Effector CD4-positive, alpha-beta T cell (primary cell): ENCODE measurements around the gene SPEF2.
A peak's percentile ranks its signal among the peaks of the same experiment; 100 is the strongest.

Experiments used
- DNase-seq: peaks from one replicate; pipeline ENCODE4 v3.0.0-alpha.2; 2020

SPEF2 gene

DNA sequence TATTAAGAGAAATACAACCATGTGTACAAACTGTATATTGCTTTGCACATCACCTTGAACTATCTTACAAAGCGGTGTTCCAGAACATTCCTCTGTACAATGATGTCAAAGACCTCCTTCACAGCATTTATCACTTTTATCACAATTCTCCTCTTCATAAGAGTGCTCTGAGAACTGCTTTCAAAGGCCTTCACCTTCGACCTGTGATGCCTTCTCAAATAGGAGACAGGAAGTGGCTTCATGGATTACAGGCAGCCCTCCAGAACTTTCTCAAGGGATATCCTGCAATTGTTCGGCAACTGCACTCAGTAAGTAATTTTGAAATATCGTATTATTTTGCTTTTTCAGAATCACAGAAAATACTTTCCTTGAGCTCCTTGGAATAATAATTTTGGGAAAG lies 171.1 kb downstream of the SPEF2 start:
- DNase-seq, result no peak

DNA sequence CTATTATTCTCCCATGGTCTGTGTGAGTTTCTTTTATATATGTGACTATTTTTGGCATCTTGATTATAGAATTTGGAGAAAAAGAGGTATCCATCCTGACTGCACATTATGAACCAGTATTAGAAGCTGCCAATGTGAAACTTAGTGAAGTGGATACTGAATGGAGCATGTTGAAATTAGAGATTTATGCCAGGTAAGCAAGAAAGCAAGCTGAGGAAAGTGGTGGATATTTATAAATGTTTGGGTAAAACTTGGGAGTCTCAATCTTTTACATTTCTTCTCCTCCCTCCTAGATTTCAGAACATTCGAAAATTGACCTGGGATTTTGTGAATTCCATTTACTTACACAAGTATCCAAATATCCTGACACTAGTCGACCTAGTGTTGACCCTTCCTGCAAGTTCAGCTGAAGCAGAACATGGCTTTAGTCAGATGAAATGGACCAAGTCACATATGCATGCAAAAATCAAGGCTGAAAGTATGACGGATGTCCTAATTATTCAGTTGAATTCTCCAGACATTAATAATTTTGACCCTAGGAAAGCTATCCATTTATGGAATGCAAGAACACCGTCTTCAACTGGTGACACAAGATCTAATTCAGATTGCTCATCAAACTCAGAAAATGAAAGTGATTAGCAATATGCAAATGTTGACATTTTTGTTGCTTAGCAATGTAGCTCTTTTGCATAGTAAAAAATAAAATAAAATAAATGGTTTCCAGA lies 172.2 kb downstream of the SPEF2 start:
- DNase-seq, result no peak

DNA sequence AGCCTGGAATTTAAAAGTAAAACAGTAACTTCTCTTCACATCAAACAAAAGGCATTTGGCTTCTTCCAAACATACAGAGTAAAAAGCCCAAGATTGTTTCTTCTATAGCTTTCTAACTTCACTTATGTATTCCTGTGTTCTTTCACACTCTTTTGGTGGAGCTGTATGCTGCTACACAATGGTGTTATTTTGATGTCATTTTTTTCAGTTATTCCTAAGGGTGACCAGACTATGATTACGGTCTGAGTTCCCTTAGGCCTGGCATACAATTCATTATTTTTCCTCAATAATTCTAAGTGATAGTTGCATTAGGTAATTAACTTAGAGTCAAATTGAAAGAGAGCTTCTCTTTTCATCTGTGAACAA lies 172.8 kb downstream of the SPEF2 start:
- no peak for DNase-seq

DNA sequence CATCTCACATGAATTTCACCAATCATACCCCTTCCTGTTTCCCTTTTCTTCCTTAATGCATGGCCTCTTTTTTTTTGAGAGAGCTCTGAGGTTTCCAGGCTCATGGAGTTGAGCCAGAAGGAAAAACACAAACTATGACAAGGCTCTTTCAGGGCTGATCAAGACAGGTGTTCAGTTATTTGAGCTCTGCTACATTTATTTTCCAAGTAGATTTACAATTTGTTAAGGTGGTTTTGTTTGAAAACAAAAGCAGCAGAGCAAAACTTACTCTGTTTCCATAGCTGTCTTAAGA lies 176.6 kb downstream of the SPEF2 start:
- DNase-seq, result no peak

DNA sequence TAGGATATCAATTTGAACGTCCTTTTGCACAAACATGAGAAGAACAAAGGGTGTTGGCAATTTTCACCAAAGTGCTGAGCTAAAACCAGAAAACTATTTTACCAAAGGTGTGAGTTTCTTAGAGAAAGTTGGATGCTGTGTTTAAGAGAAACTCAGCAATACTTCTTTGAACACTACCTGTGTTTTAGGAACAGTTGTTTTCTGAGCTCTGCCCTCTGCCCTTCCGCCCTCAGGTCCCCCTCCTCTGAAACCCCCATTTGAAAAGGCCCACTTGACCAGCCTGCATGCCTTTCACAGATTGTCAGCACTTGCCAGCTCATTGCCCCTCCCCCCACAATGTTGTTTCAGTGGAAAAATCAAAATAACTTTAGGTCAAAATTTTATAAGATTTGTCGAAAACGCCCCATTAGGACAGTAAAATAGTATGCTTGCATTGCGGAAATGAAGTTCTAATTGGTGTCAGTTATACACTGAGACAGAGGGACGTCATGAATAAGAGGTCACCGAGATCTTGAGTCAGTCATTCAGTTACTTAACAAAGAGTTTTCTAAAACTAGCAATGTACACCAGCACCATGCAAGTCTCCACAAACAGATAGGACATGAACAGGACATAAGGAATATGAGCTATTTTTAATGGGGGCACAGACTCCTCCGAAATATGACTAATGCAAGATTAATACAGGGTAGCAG lies 177.2 kb downstream of the SPEF2 start:
- DNase-seq, result no peak

DNA sequence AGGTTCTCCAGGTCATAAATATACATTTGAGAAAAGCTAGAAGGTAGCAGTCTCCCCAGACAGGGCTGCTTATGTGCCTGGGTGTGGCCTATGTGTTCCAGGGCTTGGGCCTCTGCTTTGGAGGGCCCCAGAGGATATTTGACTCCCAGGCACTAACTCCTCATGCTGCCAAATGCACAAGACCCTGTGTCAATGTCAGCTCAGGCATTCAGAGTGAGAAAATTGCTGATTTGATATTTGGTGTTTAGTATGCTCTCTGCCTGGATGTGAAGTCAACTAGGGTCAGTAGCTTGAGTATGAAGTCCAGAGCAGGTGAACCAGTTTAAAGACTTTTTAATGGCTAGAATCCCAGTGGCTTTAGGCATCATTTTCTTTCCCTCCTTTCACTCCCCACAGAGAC lies 181.5 kb downstream of the SPEF2 start:
- no peak for DNase-seq

DNA sequence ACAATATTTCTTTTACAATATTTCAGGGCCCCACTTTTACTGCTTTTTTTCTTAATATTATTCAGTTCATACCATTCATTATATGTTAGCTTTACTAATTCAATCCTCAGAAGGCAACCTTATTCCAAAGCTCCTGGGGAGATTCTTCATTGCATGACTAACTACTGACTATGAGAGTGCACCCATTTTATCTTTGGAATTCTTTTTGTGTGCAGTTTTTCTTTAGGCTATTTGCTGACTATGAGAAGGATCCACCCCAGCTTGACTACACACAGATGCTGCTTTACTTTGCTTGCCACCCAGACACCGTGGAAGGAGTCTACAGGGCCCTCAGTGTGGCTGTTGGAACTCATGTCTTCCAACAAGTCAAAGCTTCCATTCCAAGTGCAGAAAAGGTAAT lies 182.1 kb downstream of the SPEF2 start:
- no peak for DNase-seq

DNA sequence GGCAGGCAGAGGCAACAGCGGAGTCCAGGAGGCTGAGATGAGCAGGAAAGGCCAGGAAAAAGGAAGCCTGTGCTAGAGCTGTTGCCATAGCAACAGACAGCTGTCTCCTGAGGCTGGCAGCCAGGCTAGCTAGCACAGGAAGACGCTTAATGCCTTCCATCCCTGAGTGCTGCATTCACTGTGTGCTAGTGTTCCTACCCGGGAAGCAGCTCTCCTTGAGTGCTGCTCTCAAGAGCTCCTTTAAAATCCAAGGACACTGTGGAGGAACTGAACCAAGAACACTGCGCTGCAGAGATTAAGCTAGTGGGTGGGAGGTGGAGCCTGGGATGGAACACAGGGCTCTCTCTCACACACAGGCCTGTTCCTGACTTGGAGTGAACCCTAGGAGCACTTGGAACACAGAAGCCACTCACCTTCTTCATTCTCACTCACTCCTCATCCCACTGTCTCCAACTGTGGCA lies 185.6 kb downstream of the SPEF2 start:
- DNase-seq, result no peak

DNA sequence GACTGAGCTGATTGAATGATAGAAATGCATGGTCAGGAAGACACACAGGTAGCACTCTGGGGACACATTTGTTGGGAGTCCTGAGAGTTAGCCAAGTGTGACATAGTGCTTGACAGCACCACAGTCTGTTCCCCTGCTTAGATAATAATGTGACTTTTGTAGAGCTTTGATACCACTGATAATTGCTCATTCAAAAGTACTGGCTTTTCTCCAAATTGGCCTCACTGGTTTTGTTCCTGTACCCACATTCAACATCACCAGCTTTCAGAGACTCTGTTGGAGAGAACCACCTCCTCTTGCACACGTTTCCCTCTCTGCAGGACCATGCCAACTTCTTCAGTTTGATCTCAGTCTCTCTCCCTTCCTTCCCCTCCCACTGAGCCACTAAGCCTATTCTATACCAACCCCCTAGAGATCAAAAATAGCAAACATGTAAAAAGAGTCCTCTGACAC lies 186.6 kb downstream of the SPEF2 start:
- DNase-seq, result no peak

DNA sequence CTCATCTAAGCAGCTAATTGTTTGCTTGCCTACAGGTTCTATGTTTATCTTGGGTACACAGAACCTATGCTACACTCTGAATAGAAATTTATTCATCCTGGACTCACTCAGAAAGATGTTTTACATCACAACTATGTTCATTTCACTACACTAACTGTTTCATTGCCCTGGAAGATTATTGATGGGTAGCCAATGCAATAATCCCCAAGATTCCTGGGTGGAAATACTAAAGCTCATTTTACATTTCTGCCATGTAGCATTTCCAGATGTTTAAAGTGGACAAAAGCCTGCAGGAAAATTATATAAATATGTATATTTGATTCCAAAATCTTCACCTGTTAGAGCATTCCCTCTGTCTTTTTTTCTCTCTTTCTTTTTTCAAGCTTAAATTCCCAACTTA lies 187.2 kb downstream of the SPEF2 start:
- no peak for DNase-seq

DNA sequence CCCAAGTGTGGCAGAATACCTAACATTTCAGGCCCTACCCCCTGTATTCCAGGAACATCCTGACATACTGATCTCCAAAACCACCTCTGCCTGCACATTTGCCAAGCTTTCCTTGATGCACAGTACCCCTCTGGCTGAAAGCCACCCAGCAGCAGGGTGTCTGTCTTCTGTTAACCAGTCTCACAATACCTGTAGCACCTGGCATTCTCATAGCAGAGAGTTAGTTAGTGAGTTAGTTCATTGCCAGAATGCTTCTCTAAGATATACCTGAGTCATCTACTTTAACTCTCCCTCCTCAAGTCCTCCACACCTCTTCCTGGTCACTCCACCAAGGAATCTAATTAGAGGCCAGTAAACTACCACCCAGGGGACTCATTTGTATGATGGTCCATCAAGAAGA lies 192.9 kb downstream of the SPEF2 start:
- DNase-seq, result no peak

DNA sequence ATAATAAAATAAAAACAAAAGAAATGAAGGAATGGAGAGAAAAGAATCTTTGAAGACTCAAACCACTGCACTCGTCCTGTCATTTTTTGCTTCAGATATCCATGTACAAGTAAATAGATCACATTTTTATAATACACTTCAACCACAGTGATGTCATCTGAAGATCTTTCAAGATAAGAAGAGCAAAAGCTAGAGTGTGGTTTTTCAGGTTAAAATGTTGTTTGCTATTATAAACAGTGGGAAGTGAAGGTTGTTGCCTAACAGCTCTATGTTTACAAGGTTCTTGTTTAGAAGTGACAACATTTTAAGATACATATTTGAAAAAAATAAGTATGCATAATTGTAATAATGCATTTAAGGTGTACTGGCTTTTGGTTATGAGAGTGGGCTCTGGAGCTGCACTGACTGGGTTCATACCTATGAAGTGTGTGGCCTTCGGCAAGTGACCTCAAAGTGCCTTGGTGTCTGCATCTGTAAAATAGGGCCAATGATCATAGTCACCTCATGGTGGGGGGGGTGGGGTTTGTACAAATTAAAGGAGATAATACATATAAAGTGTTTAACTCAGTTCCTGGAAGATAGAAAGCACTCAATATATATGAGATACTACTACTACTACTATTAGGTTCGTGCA lies 193.6 kb downstream of the SPEF2 start:
- peak; percentile 25 for DNase-seq

DNA sequence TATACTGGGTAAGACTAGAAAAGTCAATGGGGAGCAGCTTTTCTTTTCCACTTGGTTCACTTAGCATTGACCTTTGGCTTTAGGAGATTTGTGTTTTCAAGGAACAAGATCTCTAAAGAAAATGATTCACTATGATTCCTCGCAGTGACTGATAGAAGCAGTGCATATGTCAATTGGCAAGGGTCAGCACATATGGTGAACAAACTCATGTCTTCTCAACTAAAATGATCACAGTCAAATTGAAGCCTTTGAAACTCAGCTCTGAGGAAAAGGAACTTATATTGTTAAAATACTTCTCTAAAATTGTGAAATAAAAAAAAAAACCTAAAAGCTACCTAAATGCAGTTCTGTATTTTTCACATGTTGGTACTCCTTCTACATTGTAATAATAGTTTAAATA lies 195.9 kb downstream of the SPEF2 start:
- DNase-seq, result no peak

DNA sequence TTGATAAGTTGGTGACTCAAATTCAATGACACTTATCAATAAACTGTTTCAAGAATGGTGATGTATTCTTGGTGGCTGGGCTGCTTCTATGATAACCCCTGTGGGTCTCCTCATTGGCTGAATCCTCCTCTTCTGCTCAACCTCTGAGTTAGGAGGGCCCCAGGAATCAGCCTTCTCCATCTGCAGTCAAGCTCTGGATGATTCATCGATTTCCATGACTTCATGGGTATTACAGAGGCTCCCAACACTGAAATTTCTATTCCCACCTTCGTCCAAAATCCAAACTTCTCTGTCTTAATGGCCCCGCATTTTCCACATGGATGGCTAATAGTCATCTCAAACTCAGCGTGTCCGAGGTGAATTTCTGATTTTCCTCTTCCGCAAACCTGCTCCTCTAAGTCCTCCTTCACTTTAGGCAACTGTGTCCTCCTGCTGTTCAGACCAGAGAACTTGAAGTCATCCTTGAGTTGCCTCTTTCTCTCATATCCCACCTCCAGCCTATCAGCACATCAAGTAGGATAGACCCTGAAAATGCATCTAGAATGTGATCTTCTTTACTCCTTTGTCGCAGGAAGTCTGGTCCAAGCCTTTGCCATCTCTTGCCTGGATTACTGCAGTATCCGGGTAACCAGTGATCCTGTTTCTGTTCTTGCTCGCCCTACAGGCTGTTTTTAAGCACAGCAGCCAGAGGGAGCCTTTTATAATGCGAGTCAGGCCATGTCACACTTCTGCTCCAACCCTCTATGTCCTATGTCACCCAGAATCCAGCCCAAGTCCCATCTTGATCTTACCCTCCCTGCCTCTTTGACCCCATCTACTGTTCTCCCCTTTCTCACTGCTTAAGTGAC lies 197.7 kb downstream of the SPEF2 start:
- no peak for DNase-seq

DNA sequence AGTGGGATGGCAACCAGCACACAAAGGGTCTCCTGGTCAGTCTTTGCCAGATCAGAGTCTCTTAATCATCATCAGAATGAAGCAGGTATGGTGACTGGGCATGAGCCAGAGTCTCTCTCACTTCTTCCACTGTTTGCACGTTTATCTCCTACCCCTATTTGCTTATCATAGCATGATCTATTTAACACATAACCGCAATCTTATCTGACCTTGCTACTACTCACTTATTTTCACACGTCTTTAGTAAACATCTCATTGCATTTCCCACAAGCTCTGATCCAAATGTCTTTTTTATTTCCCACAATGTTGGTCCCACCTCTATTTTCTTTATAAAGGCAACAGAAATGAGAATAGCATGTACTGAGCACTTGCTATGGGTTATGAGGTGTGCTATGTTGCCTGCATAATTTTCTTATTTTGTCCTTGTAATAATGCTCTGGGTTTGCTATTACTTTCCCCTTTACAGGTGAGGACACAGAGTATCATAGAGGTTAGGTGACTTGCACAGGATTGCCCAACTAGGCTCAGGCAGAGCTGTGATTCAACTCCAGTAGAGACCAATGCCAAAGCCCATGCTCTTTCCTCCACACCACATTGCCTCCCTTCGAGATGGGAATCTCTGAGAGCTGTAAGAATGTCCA lies 199.3 kb downstream of the SPEF2 start:
- no peak for DNase-seq

DNA sequence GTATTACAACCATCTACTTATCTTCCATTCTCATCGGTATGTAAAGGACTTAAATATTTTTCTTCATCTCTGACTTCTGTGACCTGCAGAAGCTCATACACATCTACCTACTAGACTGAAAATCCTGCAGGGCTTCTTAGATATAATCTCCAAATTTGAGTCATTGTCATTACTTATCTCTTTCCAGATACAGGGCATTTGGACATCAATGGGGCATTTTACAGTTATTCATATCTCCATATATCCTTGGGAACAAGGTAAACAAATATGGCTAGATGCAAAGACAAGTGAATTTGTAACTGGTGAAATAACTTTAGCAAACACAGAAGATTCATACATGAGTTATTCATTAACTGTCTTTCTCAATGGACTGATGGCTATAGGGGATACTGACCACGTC lies 201.4 kb downstream of the SPEF2 start:
- no peak for DNase-seq

DNA sequence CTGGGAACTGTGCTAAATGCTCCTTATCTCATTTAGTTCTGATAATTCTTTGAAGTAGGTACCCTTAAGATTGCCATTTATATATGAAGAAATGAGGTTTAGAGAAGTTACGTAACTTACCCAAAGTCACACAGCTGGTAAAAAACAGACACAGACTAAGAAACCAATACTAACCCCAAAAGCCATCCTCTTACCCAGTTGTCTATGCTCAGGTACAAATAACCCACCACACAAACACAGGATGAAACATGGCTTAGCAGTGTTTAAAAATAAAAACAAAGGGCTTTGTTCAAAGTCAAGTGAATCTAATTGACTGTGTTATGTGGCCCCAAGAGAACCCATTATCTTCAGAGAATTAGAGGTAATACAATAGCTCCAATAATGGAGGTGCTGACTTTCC lies 202.0 kb downstream of the SPEF2 start:
- DNase-seq, result no peak

DNA sequence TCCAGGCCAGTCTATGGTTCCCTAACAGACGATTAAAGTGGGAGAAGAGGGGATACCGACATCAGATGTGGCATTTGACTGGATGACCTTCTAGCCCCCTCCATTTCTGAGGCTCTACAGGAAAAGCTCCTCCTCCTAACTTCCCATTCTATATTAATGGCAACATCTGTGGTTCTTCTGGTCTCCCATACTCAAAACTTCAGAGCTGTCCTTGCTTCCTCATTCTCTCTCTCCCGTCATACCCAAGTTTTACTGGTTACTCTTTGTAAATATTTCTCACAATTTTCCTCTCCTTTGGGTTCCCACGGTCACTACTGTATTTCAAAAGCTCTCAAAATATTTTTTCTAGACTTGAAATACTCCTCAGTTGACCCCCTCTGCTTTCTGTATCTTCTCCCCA lies 203.1 kb downstream of the SPEF2 start:
- no peak for DNase-seq

DNA sequence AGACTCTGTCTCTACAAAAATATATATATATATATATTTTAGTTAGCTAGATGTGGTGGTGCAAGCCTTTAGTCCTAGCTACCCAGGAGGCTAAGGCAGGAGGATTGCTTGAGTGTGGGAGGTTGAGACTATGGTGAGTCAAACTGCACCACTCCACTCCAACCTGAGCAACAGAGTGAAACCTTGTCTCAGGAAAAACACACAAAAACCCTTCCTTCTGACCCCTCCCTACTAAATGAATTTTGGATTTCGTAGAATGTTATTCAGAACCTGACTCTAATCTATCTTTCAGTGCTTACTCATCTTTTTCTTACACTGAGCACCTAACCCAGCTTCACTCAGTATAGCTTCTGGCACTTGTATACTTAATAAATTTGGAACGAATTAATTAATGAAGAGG lies 203.8 kb downstream of the SPEF2 start:
- no peak for DNase-seq

DNA sequence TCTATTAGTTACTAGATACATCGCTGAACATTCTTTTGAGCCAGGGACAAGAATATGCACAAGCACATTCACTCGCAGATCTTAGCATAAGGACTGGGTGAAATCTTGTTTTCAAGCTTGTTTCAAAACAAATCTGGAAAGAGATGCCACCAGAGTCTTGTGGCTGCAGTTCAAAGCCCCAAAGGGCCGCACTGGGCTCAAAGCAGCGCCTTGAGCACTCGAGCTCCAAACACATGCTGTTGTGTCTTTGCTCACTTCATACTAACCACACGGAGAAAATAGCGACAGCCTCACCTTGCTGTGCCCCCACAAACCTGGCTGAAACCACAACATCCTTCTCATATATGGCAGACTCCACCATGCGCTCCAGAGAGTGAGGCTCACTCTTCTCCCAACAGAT lies 204.8 kb downstream of the SPEF2 start:
- DNase-seq, result no peak

DNA sequence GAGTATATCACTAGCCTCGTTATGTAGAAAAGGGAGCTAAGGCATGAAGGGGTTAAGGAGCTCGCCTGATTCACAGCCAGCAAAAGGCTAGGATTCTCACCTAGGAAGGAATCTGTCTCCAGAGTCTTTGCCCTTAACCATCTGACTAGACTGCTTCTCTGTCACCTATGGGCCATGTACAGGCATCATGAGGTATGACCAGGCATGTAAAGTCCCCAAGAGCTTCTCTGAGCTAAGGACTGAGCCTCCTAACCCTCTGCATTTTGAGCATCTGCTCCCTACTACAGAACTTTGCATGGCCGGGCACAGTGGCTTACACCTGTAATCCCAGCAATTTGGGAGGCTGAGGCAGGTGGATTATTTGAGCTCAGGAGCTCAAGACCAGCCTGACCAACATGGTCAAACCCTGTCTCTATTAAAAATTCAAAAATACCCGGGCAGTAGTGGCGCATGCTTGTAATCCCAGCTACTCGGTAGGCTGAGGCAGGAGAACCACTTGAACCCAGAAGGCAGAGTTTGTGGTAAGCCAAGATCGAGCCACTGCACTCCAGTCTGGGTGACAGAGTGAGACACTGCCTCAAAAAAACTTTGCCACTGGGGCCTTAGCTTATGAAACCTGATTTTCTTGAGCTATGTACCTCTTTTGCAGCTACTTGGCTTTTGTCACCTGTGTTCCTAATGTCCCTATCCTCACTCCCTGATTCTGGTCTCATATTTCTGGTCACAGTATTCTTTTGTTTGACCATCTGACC lies 205.9 kb downstream of the SPEF2 start:
- DNase-seq, result no peak

DNA sequence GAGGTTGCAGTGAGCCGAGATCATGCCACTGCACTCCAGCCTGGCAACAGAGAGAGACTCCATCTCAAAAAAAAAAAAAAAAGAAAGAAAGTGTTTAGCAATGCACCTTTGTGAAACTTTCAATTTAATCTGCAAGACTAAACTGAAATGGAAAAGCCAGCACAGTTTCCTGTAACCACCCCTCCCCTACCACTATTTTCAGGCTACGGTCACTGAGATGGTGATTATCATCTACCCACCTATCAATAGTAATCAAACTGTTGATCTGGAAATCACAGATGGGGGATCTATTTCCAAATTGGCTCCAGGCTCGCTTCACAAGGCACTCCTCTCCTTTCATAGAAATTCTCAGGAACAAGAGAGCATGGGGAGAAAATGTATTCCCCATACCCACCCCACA lies 208.4 kb downstream of the SPEF2 start:
- DNase-seq, result no peak
